Measurements from ENCODE around the gene CGNL1.

DNA sequence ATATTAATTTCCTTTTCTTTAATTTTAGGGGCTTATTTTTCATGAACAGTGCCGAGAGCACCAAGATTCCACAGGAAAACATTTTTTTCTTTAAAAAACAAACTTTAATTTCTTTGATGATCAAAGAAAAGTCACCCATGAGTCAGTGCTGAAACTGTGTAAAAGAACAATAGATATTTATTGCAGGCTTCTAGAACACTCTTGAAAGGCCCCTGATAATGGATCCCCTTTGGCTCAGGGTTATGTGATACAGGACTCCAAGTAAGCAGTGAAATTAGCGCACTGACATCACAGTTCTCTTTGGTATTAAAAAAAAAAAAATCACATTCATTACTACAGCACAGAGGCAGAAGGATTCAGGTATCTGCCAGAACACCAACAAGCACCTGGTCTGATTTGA, 149.3 kb downstream of the CGNL1 start:
- TF ChIP-seq, protein P1, sequence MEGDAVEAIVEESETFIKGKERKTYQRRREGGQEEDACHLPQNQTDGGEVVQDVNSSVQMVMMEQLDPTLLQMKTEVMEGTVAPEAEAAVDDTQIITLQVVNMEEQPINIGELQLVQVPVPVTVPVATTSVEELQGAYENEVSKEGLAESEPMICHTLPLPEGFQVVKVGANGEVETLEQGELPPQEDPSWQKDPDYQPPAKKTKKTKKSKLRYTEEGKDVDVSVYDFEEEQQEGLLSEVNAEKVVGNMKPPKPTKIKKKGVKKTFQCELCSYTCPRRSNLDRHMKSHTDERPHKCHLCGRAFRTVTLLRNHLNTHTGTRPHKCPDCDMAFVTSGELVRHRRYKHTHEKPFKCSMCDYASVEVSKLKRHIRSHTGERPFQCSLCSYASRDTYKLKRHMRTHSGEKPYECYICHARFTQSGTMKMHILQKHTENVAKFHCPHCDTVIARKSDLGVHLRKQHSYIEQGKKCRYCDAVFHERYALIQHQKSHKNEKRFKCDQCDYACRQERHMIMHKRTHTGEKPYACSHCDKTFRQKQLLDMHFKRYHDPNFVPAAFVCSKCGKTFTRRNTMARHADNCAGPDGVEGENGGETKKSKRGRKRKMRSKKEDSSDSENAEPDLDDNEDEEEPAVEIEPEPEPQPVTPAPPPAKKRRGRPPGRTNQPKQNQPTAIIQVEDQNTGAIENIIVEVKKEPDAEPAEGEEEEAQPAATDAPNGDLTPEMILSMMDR (conservative IDR thresholded peaks at IDR 0.05), result no peak
- TF ChIP-seq ZFX (IDR thresholded peaks at IDR 0.05), result no peak

Data from C4-2B (cell line).